Measurements from ENCODE around the gene ACTR1B.
"Not testable (repeated sequence)": the region's sequence is repeated elsewhere in the genome, so short reads cannot be mapped to it uniquely, and the experiment has no call there.

The ACTR1B gene

GRCh38 chr2:97688062-97688827 is 24.4 kb upstream of the ACTR1B start:
- peak; percentile 75 for DNase-seq (ENCODE audit: low spot score)

GRCh38 chr2:97687235-97687634 is 23.4 kb upstream of the ACTR1B start:
- not testable (repeated sequence) for DNase-seq (ENCODE audit: low spot score)

- DNase-seq (ENCODE audit: low spot score): no peak
These were observed 14.5 kb upstream of the ACTR1B start for GRCh38 chr2:97678298-97678697.

GRCh38 chr2:97677480-97677879 is 13.6 kb upstream of the ACTR1B start:
- no peak for DNase-seq (ENCODE audit: low spot score)

- DNase-seq (ENCODE audit: low spot score): peak; percentile 32
These were observed 12.8 kb upstream of the ACTR1B start for GRCh38 chr2:97676620-97677019.

- DNase-seq (ENCODE audit: low spot score): no peak
These were observed 11.7 kb upstream of the ACTR1B start for GRCh38 chr2:97675430-97676113.

- no peak for DNase-seq (ENCODE audit: low spot score)
These were observed 10.1 kb upstream of the ACTR1B start for GRCh38 chr2:97673915-97674283.

- DNase-seq (ENCODE audit: low spot score): no peak
These were observed 9.5 kb upstream of the ACTR1B start for GRCh38 chr2:97673182-97673914.

DNA sequence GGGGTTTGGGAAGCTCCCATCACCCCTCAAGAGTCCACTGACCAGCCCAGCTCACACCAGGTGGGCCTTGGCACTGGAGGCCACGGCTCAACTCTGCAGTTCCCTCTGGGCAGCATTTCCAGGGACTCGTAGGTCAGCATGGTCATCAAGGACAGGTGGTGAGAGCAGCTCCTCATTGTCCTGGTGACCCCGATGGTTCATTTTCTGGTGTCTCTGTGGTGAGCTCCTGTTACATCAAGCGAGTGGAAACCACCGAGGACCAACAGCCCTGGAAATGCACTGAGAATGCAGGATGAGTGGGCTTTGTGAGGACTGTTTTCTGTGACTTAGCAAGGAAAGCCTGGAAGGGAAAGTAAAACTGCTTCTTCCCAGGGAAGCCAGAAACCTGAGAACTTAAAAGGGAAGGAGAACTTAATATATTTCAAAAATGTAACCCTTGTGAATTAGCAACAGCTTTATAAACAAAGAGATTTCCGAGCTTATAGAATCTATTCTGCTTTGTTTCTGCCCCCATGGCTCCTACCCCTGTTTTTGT is 8.8 kb upstream of the ACTR1B start:
- DNase-seq (ENCODE audit: low spot score): not testable (repeated sequence)

- DNase-seq (ENCODE audit: low spot score): no peak
These were observed 7.7 kb upstream of the ACTR1B start for GRCh38 chr2:97671526-97671925.

DNA sequence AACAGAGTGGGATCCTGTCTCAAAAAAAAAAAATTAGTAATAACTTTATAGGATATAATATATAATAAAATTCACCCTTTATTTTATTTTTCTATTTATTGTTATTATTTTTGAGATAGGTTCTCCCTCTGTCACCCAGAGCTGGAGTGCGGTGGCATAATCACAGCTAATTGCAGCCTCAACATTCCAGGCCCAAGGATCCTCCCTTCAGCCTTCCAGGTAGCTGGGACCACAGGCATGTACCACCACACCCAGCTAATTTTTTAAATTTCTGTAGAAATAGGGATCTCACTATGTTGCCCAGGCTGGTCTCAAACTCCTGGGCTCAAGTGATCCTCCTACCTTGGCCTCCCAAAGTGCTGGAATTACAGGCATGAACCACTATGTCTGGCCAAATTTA is 6.6 kb upstream of the ACTR1B start:
- DNase-seq (ENCODE audit: low spot score): no peak

DNA sequence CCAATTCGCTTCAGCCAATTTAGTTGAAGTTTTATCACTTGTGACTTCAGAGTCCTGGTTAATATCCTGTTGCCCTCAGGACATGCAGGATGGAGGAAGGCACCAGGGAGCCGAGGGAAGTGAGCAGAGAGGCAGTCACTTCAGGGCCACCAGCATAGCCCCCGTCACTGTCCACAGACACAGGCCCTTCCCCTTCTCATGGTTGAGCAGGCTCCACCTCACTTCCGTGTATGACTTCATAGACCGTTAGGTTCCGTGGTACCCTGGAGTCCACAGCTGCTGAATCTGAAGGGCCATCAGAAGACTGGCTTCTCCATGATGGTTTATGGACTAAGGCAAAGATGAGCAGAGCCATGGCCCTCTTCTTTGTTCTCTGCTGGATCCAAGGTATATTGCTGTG is 5.6 kb upstream of the ACTR1B start, which contains the start of gene C2orf92:
C2orf92 (plus strand) TSS at position 266 of the 400 bp plus-strand sequence; CDS start at position 342, 76 bp downstream.
- DNase-seq (ENCODE audit: low spot score): no peak

GRCh38 chr2:97664636-97664970 is 759 bp upstream of the ACTR1B start:
- no peak for DNase-seq (ENCODE audit: low spot score)

- no peak for DNase-seq (ENCODE audit: low spot score)
These were observed 250 bp downstream of the ACTR1B start for GRCh38 chr2:97663626-97663961.

DNA sequence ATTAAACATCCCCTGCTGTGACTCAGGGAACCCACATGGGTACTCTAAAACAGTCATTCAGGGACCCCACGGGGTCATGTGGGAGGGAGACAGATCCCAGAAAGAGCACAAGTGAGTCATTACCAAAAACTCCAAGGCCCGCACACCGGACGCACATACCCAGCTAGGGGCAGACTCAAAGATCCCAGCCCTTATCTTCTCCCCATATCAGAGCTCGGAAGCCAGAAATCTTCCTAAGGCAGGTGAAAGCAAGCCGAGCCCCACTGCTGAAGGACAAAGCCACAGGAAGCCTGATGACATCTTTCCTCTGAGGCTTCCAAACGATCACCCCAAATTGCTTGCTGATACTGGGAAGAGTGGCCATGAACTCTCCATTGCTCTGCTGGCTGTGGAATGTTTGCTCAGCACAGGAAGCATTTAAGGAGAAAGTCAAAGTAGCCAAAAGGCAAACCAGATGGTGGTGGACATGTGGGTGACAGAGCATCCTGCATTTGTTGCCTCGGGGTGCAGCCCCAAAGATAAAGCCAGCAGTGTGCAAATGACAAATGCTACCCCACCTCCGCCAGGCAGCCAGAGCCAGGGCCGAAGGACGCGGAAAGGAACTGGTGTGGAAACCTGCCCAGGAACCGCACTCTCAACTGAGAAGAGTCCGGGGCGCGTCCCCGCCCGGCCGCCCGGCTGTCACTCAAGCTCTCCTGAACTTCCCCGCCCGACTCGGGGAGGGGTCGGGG is 784 bp downstream of the ACTR1B start:
- DNase-seq (ENCODE audit: low spot score): peak; percentile 96

- no peak for DNase-seq (ENCODE audit: low spot score)
These were observed 1.4 kb downstream of the ACTR1B start for GRCh38 chr2:97662386-97662894.

DNA sequence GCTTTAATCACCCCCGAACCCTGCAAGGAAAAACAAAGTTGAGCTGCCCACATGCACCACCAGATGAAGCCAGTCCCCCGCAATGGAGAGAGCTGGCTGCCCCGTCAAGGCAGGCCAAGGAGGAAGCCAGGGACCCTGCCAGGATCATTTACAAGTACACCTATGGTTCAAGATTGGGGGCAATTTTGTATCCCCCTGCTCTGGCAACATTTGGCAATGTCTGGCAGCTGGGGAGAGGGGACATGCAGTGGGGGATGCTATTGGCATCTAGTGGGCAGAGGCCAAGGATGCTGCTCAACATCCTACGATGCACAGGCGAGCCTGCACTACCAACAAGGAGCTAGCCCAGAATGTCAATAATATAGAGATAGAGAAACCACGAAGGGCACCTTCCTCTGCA is 1.9 kb downstream of the ACTR1B start:
- no peak for DNase-seq (ENCODE audit: low spot score)

- no peak for DNase-seq (ENCODE audit: low spot score)
These were observed 3.0 kb downstream of the ACTR1B start for GRCh38 chr2:97660775-97661389.

- DNase-seq (ENCODE audit: low spot score): no peak
These were observed 3.6 kb downstream of the ACTR1B start for GRCh38 chr2:97660044-97660774.

- DNase-seq (ENCODE audit: low spot score): no peak
These were observed 4.4 kb downstream of the ACTR1B start for GRCh38 chr2:97659256-97660043.
